ENCODE results near the gene ROR1. TPM values are rescaled to one million over a fixed set of nuclear protein-coding genes. Genes with fewer than 3 reads are reported as not detected.

Gene ROR1
- total and polyA plus RNA-seq, 8 donors, result 1.4 to 37.3 (median 14.6) TPM

DNA sequence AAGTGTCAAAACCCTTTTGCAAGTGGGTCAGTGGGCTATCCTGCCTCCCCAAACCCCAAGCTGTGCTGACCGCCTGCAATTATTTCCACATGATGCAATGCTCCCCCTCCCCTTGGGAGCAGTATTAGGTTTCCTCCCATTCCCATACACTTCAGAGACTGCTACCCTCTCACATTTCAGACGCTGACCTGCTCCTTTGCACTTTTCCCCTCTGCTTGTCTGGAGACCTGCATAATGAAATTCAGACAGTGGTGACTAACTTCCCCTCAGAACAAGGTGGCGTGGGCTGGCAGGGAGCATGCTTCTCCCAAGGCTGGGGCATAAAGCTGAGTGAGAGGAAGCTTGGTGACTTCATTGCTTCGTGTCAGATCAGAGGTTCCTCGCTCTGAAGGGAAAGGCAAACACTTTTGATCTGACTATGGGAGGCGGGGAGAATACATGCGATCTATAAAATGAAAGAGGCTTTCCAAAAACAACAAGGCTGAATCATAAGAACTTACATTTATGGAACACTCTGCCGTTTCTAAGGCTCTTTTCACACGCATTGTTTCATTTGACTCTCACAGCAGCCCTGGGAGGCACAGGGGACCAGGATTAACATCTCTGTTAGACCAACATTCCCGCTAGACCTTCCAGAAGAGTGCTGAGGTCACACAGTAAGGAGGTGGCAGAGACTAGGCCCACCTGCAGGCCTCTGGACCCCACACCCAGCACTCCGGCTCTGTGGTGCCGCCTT is 27.5 kb upstream of the ROR1 start:
- H3K4me3 ChIP-seq, result no peak overlapping the region
- TF ChIP-seq EP300 (IDR thresholded peaks at IDR 0.05) (no peak), CTCF (IDR thresholded peaks at IDR 0.05) (no peak), POLR2A (IDR thresholded peaks at IDR 0.05) (no peak), POLR2AphosphoS5 (IDR thresholded peaks at IDR 0.05) (no peak)
- peak in 1 of 2 donors; percentile 38 for DNase-seq
- intact Hi-C loops (cut with DNase I; ENCODE audit: low total_unique reads), result no loop called here
- H3K27me3 ChIP-seq, result no peaks in the 10 kb centered on the region
- H3K27ac ChIP-seq, result no peak overlapping the region
- WGBS, 5 donors, result 67 to 78% (median 74%) methylated on average over 12 of the region's 12 CpGs
- H3K4me1 ChIP-seq, result peaks cover 0 to 11% (median 3%) of the 10 kb centered on the region in 4 donors
- H3K36me3 ChIP-seq, result no peaks in the 10 kb centered on the region
- no peaks in the 10 kb centered on the region for H3K9me3 ChIP-seq

- H3K4me3 ChIP-seq, result no peak overlapping the region
- intact Hi-C loops (cut with DNase I; ENCODE audit: low total_unique reads), result no loop called here
- peak in 1 of 2 donors; percentile 74 for DNase-seq
- TF ChIP-seq EP300 (IDR thresholded peaks at IDR 0.05), result no peak
- no peak for TF ChIP-seq CTCF (IDR thresholded peaks at IDR 0.05)
- no peak for TF ChIP-seq POLR2A (IDR thresholded peaks at IDR 0.05)
- no peak for TF ChIP-seq POLR2AphosphoS5 (IDR thresholded peaks at IDR 0.05)
- H3K36me3 ChIP-seq, result no peaks in the 10 kb centered on the region
- H3K27ac ChIP-seq, result no peak overlapping the region
- 35 to 85% (median 72%) methylated on average over 2 to 6 of the region's 6 CpGs for WGBS, 5 donors
- H3K9me3 ChIP-seq, result no peaks in the 10 kb centered on the region
- H3K4me1 ChIP-seq, result peaks cover 0 to 11% (median 3%) of the 10 kb centered on the region in 4 donors
- no peaks in the 10 kb centered on the region for H3K27me3 ChIP-seq
These were observed 26.4 kb upstream of the ROR1 start for GRCh38 chr1:63747445-63747844.

DNA sequence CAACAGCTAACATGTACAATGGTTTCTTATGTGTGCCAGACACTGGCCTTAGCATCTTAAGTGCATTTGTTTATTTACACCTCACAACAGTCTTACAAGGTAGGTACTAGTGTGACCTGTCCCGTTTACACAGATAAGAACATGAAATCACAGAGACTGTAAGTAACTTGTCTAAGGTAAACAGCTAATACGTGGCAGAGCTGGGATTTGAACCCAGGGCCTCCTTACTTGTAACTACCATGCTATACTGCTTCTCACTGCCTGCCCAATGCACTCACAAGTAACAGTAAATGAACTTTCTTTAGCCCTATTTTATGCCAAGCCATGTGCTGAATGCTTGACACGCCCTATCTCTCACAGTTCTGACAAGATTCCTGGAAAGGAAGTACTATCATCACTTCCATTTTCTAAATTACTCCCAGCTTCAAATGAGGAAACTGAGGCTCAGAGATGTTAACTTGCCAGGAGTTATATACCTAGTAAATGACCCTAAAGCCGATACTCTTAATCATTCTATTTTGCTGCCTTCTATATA is 25.7 kb upstream of the ROR1 start:
- Histone ChIP-seq H3K36me3 (no peaks in the 10 kb centered on the region), H3K27ac (no peak overlapping the region), H3K4me1 (peaks cover 0 to 11% (median 3%) of the 10 kb centered on the region in 4 donors), H3K27me3 (no peaks in the 10 kb centered on the region), H3K4me3 (no peak overlapping the region), H3K9me3 (no peaks in the 10 kb centered on the region)
- DNase-seq, result no peak
- intact Hi-C loops (cut with DNase I; ENCODE audit: low total_unique reads), result no loop called here
- WGBS, 5 donors, result 61 to 79% (median 69%) methylated on average over 4 of the region's 4 CpGs
- no peak for TF ChIP-seq CTCF (IDR thresholded peaks at IDR 0.05)
- TF ChIP-seq EP300 (IDR thresholded peaks at IDR 0.05), result no peak
- no peak for TF ChIP-seq POLR2A (IDR thresholded peaks at IDR 0.05)
- no peak for TF ChIP-seq POLR2AphosphoS5 (IDR thresholded peaks at IDR 0.05)

DNA sequence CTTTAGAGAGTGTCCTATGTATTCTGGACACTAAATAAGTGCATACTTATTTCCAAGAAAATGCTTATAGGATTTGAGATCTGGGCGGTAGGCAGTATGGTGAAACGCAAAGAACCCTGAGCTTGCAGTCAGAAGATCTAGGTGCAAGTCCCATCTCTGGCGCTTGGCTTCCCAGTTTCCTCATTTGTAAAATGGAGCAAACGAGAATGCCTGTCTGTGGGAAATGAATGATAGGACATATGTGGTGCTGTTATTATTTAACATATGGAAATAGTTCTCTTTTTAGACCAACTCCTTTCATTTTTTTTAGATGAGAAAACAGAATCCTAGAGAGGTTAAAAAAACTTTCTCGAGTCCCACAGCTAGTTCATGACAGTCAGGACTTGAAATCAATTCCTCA is 25.2 kb upstream of the ROR1 start:
- no peaks in the 10 kb centered on the region for H3K27me3 ChIP-seq
- intact Hi-C loops (cut with DNase I; ENCODE audit: low total_unique reads), result no loop called here
- TF ChIP-seq CTCF (IDR thresholded peaks at IDR 0.05), result no peak
- no peak for TF ChIP-seq POLR2AphosphoS5 (IDR thresholded peaks at IDR 0.05)
- no peak for TF ChIP-seq EP300 (IDR thresholded peaks at IDR 0.05)
- no peak for TF ChIP-seq POLR2A (IDR thresholded peaks at IDR 0.05)
- WGBS, 5 donors, result 82 to 95% (median 91%) methylated on average over 5 of the region's 5 CpGs
- no peaks in the 10 kb centered on the region for H3K36me3 ChIP-seq
- DNase-seq, result no peak
- H3K4me3 ChIP-seq, result no peak overlapping the region
- H3K4me1 ChIP-seq, result peaks cover 0 to 11% (median 3%) of the 10 kb centered on the region in 4 donors
- H3K27ac ChIP-seq, result no peak overlapping the region
- no peaks in the 10 kb centered on the region for H3K9me3 ChIP-seq
